ENCODE data around the gene GALNT3.

The GALNT3 gene

DNA sequence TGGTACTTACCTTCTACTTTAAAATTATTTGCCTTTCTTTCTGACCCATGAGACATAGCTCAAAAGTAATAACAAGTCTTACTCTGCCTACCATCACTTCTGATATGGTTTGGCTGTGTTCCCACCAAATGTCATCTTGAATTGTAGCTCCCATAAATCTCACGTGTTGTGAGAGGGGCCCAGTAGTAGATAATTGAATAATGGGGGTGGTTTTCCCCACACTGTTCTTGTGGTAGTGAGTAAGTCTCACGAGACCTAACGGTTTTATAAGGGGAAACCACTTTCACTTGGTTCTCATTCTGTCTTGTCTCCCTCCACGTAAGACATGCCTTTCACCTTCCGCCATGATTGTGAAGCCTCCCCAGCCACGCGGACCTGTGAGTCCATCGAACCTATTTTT is 47.5 kb downstream of the GALNT3 start:
- no peak for DNase-seq (ENCODE audit: low spot score in 2 of 2)
- Histone ChIP-seq H3K27me3 (ENCODE audit: low read depth) (no peaks in the 10 kb centered on the region; the same call in 1 of the 2 replicates), H3K36me3 (replicated peaks) (no peaks in the 10 kb centered on the region), H3K4me1 (no peaks in the 10 kb centered on the region), H3K9me3 (no peaks in the 10 kb centered on the region), H3K4me3 (no peak overlapping the region)
- in situ Hi-C loops (cut with MboI; ENCODE audit: low sequenced_read_pairs): no loop called here

DNA sequence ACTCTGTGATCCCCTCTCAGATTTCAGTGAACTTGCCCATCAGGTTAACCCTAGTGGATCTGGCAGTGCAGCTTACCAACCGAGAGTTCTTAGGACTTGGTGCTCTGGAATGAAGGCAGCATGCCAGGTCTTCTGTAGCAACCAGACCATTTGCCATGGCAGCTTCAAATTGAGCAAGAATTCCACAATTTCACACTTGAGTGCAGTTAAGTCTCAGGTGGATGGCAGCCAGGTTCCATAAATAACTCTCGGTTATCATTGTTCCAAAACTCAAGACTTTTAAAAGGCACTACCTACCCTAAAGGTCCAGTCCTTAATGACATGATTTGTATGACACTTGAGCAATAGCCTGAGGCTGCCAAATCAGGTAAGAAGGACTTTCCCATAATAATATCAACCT is 48.1 kb downstream of the GALNT3 start:
- H3K36me3 ChIP-seq (replicated peaks): no peaks in the 10 kb centered on the region
- in situ Hi-C loops (cut with MboI; ENCODE audit: low sequenced_read_pairs): no loop called here
- no peak overlapping the region for H3K4me3 ChIP-seq
- DNase-seq (ENCODE audit: low spot score in 2 of 2): no peak
- H3K27me3 ChIP-seq (ENCODE audit: low read depth): no peaks in the 10 kb centered on the region
- no peaks in the 10 kb centered on the region for H3K4me1 ChIP-seq
- no peaks in the 10 kb centered on the region for H3K9me3 ChIP-seq

DNA sequence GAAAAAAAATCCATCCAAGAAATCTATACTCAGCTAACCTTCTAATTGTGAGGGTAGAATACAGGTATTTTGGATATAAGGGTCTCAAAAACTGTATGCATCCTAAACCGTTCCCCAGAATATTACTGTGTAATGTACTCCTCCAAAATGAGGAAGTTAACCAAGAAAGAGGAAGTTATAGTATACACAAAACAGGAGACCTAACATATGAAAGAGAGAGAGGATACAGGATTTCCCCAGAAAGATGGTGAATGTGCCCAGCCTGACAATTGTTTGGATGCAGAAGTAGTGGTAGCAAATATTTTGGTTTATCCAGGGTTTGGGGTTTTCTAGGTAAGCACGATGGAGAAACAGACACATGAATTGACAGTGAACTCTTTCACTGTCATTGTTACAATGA is 50.6 kb downstream of the GALNT3 start:
- Histone ChIP-seq H3K36me3 (replicated peaks) (no peaks in the 10 kb centered on the region), H3K9me3 (no peaks in the 10 kb centered on the region), H3K27me3 (ENCODE audit: low read depth) (no peaks in the 10 kb centered on the region), H3K4me1 (no peaks in the 10 kb centered on the region), H3K4me3 (no peak overlapping the region)
- in situ Hi-C loops (cut with MboI; ENCODE audit: low sequenced_read_pairs): no loop called here
- DNase-seq (ENCODE audit: low spot score in 2 of 2): no peak

DNA sequence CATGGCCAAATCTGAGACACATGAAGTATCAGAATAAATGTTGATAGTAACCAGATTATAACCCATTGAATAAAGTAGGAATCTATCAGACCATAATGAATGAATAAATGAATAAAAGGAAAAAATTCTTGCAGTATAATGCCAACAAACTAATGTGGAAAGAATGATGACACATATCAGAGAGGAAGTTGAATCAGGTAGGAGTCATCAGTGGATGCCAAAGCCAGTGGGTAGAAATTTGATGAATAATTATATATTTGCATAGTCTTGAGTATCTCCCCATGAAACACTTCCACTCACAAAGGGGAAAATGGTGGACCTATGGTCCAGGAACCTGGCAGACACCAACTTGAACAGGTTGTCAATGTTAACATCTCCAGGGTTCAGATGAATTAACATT is 68.6 kb downstream of the GALNT3 start:
- no peak for DNase-seq (ENCODE audit: low spot score in 2 of 2)
- no peak overlapping the region for H3K4me3 ChIP-seq
- peaks cover 16% of the 10 kb centered on the region for H3K27me3 ChIP-seq (ENCODE audit: low read depth)
- H3K9me3 ChIP-seq: no peaks in the 10 kb centered on the region
- in situ Hi-C loops (cut with MboI; ENCODE audit: low sequenced_read_pairs): no loop called here
- no peaks in the 10 kb centered on the region for H3K36me3 ChIP-seq (replicated peaks)
- H3K4me1 ChIP-seq: peaks cover 3% of the 10 kb centered on the region; the same call in 1 of the 2 replicates

DNA sequence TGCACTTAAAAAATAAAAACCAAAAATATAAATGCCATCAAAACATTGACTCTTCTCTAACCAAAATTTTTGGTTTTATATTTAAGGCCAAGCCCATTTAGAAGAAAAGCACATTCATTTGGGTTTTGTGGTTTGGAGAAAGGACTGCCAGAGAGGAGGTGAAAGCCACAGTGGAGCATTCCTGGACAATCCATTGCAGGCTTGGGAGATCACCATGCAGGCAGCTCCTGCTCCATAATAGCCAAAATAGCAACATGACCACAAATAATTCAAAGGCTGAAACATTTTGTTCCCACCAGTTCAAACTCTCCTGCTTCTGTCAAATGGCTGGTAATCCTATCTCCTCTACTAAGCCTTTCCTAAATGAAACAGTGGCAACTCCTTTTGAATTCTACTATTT is 73.5 kb downstream of the GALNT3 start:
- in situ Hi-C loops (cut with MboI; ENCODE audit: low sequenced_read_pairs): no loop called here
- Histone ChIP-seq H3K4me1 (peaks cover 3% of the 10 kb centered on the region; the same call in 1 of the 2 replicates), H3K36me3 (replicated peaks) (no peaks in the 10 kb centered on the region), H3K4me3 (no peak overlapping the region), H3K27me3 (ENCODE audit: low read depth) (peaks cover 21% of the 10 kb centered on the region), H3K9me3 (no peaks in the 10 kb centered on the region)
- DNase-seq (ENCODE audit: low spot score in 2 of 2): no peak

DNA sequence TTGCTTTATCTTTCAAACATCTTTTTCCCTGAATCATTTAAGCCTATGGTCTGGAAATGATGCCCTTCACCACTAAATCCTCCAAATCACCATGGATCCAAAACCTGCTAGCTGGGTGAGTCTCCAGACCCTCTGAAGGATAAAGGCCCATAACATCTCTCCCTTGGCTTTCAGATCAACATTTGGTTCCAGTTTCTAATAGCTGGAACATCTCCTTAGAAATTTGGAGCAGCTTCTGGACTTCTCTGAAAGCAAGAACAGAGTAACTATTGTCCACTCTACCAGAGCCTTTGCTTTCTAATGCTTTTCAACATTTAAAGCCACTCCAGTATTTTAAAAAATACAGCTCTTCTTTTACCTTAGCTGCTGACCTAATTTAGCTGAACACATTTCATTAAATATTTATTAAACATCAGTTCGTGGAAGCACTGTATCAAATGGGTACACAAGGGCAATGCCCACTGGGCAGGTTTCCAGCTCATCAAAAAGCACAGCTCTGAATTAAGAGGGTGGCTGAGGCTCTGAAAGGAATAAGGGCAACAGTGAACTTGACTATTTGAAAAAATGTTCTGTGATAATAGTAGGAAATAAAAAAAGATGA is 75.3 kb downstream of the GALNT3 start:
- peaks cover 3% of the 10 kb centered on the region; the same call in 1 of the 2 replicates for H3K4me1 ChIP-seq
- peaks cover 18% of the 10 kb centered on the region for H3K27me3 ChIP-seq (ENCODE audit: low read depth)
- no peaks in the 10 kb centered on the region for H3K9me3 ChIP-seq
- no peak for DNase-seq (ENCODE audit: low spot score in 2 of 2)
- H3K36me3 ChIP-seq (replicated peaks): no peaks in the 10 kb centered on the region
- H3K4me3 ChIP-seq: no peak overlapping the region
- in situ Hi-C loops (cut with MboI; ENCODE audit: low sequenced_read_pairs): no loop called here

DNA sequence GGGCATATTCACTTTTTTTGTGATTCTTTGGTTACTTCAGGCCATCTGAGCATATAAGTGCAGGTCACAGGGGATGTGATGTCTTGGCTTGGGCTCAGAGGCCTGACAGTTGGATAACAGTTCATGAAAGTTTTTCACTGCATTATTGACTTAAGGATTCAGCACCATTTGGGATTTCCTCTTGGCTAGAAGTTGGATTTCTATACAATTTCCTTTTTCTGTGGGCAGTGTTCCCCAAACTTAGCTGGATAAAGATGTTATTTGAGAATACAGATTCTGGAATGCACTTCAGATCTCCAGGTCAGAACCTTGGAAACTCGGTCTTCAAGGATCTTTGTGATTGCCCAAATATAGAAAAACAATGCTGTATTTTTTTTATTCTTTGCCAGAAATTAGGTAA is 78.0 kb downstream of the GALNT3 start:
- Histone ChIP-seq H3K36me3 (replicated peaks) (no peaks in the 10 kb centered on the region), H3K9me3 (no peaks in the 10 kb centered on the region), H3K27me3 (ENCODE audit: low read depth) (peaks cover 5% of the 10 kb centered on the region; the same call in 1 of the 2 replicates), H3K4me3 (no peak overlapping the region), H3K4me1 (peaks cover 3% of the 10 kb centered on the region; the same call in 1 of the 2 replicates)
- in situ Hi-C loops (cut with MboI; ENCODE audit: low sequenced_read_pairs): no loop called here
- DNase-seq (ENCODE audit: low spot score in 2 of 2): no peak

DNA sequence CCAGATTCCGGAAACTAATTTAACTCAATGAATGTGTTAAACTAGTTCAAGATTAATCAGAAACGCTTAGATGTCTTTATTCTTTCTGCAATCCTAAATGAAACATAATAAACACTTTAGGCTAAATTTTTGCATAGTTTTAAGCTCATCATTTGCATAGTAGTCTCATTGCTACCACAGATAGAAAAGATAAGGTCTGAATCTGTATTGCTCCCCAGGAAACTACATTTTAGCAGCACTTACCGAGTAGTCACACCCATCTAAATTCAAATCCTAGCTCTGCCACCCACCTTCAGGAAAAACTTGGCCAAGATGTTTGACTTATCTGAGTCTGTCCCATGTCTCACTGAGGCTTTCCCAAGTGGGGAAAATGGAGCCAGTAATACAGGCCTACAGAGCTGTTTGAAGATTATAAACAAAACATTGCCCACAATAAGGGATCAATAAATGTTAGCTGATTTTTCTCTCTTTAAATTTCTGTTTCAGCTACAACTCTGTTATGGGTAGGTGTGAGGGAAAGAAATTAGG is 87.0 kb downstream of the GALNT3 start:
- H3K4me3 ChIP-seq: no peak overlapping the region
- DNase-seq (ENCODE audit: low spot score in 2 of 2): no peak
- no peaks in the 10 kb centered on the region for H3K27me3 ChIP-seq (ENCODE audit: low read depth)
- H3K36me3 ChIP-seq (replicated peaks): no peaks in the 10 kb centered on the region
- H3K9me3 ChIP-seq: no peaks in the 10 kb centered on the region
- no peaks in the 10 kb centered on the region for H3K4me1 ChIP-seq
- in situ Hi-C loops (cut with MboI; ENCODE audit: low sequenced_read_pairs): no loop called here

DNA sequence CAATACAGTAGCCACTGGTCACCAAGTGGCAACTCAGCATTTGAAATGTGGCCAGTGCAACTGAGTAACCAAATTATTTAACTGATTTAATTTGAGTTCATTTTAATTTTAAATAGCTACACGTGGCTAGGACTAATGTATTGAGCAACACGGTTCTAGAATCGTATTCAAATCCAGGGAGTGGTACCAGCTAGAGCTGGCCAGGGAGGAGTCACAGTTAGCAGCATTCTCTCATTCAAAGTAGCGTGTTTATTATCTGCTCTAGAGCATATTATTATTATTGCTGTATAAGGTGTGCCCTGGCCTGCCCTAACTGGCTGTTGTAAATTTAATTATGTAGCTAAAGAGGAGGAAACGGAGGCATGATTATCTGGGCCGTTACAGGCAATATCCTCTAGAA is 92.9 kb downstream of the GALNT3 start:
- no peak for DNase-seq (ENCODE audit: low spot score in 2 of 2)
- H3K27me3 ChIP-seq (ENCODE audit: low read depth): no peaks in the 10 kb centered on the region; the same call in 1 of the 2 replicates
- no peaks in the 10 kb centered on the region for H3K4me1 ChIP-seq
- no peaks in the 10 kb centered on the region for H3K36me3 ChIP-seq (replicated peaks)
- H3K4me3 ChIP-seq: no peak overlapping the region
- H3K9me3 ChIP-seq: no peaks in the 10 kb centered on the region
- in situ Hi-C loops (cut with MboI; ENCODE audit: low sequenced_read_pairs): no loop called here

DNA sequence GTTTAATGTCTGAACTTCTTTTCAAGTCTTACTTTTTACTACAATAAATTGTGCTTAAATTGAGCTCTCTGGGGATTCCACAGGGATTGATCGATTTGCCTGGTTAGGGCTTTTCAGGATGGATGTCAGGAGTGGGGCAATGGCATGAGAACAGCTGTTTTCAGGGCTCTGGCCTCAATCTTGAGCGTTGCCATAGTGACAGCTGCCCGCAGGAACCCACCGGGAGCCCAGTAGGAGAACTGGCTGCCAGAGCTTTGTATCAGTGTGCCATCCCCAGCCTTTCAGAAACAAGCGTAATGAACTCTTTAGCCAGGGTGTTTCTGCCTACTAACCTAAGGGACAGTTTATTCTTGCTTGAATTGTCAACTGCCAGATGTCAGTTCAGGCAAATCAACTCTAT is 93.5 kb downstream of the GALNT3 start:
- no peaks in the 10 kb centered on the region; the same call in 1 of the 2 replicates for H3K27me3 ChIP-seq (ENCODE audit: low read depth)
- H3K9me3 ChIP-seq: no peaks in the 10 kb centered on the region
- no peaks in the 10 kb centered on the region for H3K36me3 ChIP-seq (replicated peaks)
- DNase-seq (ENCODE audit: low spot score in 2 of 2): no peak
- no peaks in the 10 kb centered on the region for H3K4me1 ChIP-seq
- in situ Hi-C loops (cut with MboI; ENCODE audit: low sequenced_read_pairs): no loop called here
- no peak overlapping the region for H3K4me3 ChIP-seq

DNA sequence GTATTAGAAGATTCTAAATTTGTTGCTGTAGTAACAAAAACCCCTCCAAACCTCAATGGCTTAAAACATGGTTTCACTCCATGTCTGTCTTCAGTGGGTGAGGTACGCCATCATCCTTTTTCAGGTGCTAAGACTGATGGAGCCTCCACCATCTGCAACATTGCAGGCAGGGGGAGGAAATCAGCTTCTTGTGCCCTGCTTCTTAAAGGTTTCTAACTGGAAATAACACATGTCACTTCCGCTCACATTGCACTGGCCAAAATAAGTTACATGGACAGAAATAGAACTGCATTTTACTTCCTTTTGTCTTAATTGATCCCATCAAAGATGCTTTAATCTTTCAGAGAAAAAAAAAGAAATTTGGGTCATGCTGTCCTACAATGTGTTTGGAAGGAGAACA is 94.1 kb downstream of the GALNT3 start:
- in situ Hi-C loops (cut with MboI; ENCODE audit: low sequenced_read_pairs): loop anchor here (25.0 kb wide), 1 partner anchor 288 kb away; no protein-coding TSS in a partner anchor
- no peaks in the 10 kb centered on the region for H3K4me1 ChIP-seq
- no peaks in the 10 kb centered on the region; the same call in 1 of the 2 replicates for H3K27me3 ChIP-seq (ENCODE audit: low read depth)
- no peaks in the 10 kb centered on the region for H3K9me3 ChIP-seq
- no peak overlapping the region for H3K4me3 ChIP-seq
- no peaks in the 10 kb centered on the region for H3K36me3 ChIP-seq (replicated peaks)
- no peak for DNase-seq (ENCODE audit: low spot score in 2 of 2)

DNA sequence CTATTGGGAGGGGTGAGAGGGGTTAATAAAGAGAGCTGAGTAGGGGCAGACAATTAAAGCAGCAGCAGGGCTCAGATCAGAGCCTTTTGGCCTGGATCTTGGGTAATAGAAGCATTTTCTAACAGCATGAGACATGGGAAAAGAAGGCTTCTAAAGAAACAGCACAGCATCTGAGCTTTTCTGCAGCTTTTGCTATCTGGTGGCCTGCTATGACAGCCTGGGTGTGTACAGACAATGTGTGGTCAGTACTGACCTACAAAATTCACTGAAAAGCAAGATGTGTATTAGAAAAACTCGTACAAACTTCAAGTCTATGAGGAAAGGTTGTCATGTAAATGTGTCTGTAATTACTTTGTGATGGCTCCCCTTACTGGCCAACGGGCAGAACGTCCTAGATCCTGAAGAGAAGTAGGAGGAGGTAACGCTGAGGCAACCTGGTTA is 95.6 kb downstream of the GALNT3 start:
- H3K36me3 ChIP-seq (replicated peaks): no peaks in the 10 kb centered on the region
- DNase-seq (ENCODE audit: low spot score in 2 of 2): peak; percentile 53 to 80
- H3K4me3 ChIP-seq: no peak overlapping the region
- in situ Hi-C loops (cut with MboI; ENCODE audit: low sequenced_read_pairs): loop anchor here (25.0 kb wide), 1 partner anchor 286 kb away; no protein-coding TSS in a partner anchor
- H3K27me3 ChIP-seq (ENCODE audit: low read depth): no peaks in the 10 kb centered on the region; the same call in 1 of the 2 replicates
- H3K4me1 ChIP-seq: no peaks in the 10 kb centered on the region
- no peaks in the 10 kb centered on the region for H3K9me3 ChIP-seq

DNA sequence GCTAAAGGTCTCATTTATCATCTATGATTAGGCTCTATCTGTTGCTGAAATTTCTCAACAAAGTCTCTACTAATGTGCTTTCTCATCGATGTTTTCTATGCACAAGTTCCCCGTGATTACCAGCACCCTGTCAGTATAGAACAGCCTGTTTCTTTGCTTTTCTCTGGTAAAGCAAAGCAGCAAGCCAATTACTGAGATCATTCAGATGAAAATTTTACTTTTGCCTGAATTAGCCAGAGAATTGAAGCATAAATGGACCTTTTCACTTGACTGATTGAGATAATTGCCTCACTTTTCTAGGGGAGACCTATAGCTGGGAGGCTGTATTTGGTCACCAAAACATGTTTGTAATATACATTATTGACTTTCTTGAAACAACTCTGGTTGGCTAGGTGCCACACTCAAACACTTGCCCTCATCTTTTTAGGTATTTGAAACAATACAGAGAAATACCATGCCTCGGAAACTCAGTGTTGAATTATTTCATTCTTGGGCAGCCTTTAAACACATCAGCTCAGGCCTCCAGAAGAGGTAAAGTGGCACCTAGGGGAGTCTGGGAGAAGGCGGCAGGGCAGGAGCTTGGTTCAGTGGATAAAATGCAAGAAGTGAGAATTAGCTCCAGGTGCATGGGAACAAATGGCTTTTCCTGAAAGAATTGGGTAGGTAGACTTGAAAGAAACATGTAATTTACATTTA is 96.2 kb downstream of the GALNT3 start:
- in situ Hi-C loops (cut with MboI; ENCODE audit: low sequenced_read_pairs): loop anchor here (25.0 kb wide), 1 partner anchor 286 kb away; no protein-coding TSS in a partner anchor

More for the DNA sequence above, 96.2 kb downstream of the GALNT3 start:
- DNase-seq (ENCODE audit: low spot score in 2 of 2): no peak
- no peaks in the 10 kb centered on the region for H3K9me3 ChIP-seq
- H3K27me3 ChIP-seq (ENCODE audit: low read depth): no peaks in the 10 kb centered on the region; the same call in 1 of the 2 replicates
- H3K4me1 ChIP-seq: no peaks in the 10 kb centered on the region
- no peak overlapping the region for H3K4me3 ChIP-seq
- no peaks in the 10 kb centered on the region for H3K36me3 ChIP-seq (replicated peaks)
